HG03432 (cell line): ENCODE measurements around the gene EBF3.

Source experiments
- ATAC-seq: cut with Tn5 transposase; IDR thresholded peaks from one replicate; pipeline ENCODE4 v1.9.1; 2021; ENCODE audit warnings: mild to moderate bottlenecking, moderate library complexity; ENCODE audit not compliant: unreplicated experiment

EBF3 gene

DNA sequence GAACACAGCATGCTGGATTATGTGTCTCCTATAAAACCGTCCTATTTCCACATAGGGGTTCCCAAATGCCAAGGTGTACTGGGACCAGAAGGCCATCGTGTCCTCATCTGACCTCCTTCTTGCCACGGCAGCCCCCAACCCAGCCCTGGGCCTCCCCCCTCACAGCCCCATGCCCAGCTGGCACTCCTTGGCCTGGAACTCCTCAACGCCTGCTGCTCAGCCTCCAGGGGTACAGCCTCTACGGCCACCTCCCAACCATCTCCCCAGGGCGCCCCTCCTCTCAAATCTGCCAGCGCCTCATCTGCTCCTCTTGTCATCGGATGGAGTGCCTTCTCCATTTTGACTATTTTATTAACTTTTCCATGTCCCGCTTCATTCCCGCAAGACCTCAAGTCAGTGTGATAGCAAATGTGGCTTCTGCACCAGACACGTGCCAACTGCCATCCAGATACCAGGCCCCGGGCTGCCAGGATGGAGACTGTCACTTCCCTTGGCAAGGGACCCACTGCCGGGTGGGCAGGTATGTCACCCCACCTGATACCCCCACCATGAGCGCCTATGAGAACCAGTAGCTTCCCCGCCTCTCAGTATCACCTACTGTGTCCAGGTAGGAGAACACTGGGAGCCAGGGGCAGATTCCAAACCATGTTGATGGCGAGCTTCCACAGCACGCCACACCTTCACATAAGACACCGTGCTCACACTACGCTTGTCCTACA, 106.7 kb downstream of the EBF3 start:
- ATAC-seq = no peak

- ATAC-seq = no peak
Measured at GRCh38 chr10:129855836-129856563, 108.1 kb downstream of the EBF3 start.

DNA sequence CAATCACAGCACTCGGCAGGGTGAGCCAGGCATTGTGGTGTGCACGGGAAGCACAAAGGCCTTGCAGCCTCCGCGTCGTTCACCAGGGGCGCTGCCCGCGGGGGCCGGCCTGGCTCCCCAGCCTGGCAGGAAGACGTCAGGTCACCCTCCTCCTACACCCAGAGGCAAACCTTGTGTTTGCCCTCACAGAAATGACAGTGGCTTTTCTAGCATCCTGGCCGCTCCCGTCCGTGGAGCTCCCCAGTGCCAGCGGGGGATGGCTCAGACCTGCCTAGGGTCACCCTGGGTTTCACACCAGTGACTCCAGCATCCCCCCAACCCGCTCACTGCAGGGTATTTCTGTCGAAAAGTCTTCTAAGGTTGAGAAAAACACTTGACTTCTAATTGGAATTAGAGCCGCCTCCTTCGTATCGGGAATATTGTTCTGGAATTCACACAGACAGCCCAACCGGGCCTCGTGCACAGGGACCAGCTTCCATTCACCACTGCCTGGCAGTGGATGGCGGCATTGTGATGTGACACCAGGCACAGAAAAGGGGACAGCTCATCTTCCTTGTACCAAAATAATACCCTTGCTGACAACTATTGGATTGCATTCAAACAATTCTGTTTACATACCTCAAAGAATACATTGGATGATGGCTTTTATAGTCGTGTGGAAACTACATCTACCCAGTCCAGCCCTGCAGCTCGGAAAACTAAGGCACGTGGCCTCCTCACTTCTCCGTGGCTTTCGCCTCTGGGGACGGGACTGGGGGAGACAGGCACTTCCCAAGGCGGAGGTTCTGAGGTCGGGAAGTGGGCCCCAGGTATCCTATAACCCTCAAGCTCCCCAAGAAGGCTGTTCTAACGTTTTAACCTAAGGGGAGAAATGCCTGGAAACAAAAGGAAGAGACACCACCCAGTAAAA, 109.0 kb downstream of the EBF3 start:
- no peak for ATAC-seq

DNA sequence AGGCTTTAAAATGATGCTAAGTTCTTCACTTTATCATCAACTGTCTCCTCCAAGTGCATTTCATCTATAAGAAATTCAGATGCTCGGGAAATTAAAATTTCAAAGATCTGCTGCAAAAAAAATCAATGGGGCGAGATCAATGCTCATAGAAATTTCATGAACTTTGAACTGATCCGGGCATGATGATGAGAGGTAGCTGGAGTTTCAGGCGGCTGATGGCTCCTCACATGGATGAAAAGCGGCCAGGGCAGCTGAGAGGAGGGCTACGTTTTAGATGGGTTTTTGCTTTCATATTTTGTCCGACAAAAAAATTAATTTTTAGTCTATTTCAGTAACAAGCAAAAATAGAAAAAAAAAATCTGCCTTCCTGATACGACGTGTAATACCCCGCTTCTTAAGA, 109.9 kb downstream of the EBF3 start:
- ATAC-seq = no peak

DNA sequence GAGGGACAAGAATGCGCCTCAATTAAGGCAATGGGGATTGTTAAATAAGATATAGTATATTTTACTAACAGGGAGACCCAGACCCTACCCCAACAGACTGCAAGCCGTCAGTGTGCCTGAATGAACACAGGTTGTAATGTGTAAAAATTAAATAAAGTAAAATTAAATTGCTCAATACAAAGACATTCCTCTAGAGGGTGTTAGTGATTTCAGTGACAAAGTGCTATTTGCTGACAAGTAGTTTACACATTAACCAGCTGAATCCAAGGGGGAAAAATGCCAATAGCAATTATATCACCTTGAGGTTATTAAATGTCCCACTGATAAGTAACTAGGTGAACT, 110.5 kb downstream of the EBF3 start:
- ATAC-seq = no peak

GRCh38 chr10:129852829-129853561, 111.1 kb downstream of the EBF3 start:
- ATAC-seq = no peak

DNA sequence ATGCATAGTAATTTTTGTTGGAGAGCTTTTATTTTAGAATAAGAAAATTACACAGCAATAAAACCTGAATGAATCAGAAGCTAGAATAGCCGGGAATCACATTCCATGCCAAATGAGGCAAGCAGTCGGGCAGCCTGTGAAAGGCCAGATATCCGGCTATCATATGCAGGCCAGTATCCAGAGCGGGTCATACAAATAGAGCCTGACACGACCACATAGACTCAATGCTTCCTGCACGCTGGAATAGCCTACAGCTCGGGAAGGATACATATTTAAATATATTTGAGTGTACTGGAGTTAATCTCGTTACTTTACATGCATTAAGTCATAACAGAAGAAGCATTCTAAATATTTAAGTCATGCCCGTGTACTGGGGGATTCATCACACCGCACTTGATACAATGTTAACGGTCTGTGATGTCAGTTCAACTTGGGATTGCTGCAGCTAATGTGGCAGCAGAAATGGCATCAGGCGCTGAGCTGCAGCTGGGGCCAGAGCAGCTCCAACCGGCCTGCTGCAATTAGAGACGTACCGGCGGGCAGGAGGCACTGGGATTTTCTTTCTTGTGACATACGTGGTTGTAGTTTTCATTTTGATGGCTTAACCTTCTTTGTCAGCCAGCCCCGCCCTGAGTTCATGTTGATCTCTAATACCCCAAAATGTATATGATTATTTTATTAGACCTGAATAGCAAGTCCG, 112.0 kb downstream of the EBF3 start:
- ATAC-seq = no peak

GRCh38 chr10:129850790-129851189, 113.3 kb downstream of the EBF3 start:
- ATAC-seq = no peak

DNA sequence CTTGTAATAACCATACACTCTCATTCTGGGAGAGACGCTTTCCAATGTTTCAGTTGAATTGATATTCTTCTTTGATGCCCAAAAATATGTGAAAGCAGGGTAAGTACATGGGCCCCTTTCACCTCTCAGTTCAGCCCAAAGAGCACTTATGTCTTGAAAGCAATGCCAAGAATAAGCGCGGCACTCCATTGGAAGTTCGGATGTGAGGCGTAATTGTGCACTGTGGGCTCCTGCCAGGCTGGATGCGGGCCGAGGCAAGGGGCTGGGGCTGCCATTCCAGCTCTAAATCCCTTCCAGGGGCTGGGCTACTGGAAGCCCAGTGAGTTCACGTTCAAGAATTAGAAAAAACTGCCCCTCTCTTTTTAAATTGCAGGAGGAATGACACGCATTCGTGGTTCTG, 113.8 kb downstream of the EBF3 start:
- ATAC-seq = no peak

DNA sequence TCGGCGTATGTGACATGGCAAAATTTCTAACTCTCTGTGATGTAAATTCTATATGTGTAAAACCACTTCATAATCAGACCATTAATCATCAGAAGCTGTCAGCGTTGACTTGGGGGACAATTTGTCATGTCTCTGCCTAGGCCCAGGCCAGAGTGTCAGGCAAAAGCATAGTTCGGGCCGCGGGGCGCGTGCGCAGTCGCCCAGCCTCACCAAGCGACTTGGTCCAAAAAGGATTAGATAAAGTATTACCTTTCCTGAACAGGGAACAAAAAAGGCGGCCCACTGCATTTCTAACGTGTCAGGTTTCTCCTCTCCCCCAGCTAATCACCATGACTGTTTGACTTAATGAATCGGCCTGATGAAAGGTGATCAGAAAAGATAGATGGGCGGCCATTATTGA, 114.2 kb downstream of the EBF3 start:
- no peak for ATAC-seq

GRCh38 chr10:129849452-129849750, 114.7 kb downstream of the EBF3 start:
- no peak for ATAC-seq

DNA sequence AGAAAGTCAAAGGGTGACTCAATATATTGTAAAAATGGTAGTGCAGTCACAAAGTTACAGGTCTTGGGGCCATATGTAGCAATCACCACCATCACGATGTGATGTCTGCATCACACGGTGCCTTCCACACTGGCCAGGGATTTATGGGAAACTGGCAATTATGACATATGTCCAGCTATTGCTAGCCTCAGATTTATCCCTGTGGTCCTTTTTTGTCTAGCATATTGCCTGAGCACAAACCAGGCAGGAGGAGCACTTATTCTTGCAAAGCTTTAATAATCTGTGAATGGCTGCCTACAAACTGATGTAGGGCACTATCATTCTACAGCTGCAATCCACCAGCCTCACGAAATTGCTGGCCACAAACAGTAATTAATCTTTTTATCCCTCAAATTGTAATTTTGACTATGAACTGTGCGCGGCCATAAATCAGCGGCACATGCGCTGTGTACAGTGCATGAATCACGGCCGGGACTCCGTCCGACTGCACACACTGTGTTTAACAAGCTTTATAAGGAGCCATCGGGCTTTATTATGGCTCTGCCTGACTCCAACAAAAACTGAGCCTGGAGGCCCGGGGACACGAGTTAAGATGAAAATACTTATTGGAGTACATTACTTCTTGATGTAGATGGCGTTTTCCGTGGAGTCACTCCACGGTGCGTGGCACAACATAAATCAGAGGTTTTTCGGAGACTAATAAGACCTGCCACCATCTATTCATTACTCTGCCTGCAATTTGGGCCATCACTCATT, 115.2 kb downstream of the EBF3 start:
- no peak for ATAC-seq

DNA sequence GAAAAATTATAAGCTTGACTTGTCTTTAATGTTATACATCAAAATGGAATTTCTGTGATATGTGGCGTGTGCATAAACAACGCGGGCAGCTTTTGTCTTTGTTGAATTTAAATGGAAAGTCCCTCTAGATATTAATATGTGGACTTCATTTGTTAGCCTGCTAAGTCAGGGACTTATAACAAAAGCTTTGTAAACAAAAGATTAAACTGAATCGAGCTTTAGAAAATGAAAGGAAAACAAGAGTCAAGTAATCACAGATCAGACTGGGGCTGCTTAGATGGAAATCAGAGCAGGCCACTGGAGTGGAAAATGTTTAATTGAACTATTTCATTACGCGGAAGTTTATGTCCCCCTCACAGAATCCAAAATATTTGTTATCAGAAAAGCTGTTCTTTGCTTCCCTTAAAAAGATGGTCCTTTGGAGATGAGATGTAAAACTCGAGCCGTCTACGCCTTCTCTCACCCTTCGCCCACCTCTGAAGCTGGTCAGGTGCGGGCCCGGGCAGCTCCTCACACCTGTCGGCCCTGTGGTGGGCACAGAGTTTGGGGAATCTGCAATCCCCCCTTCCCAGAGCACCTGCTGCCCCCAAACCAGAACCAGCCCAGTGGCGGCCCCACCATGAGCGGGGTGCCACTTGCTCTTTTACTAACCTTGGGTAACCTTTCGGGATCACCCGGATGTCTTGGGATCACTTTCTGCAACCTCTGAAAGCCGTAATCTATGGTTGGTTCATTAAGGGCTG, 116.2 kb downstream of the EBF3 start:
- ATAC-seq = no peak

GRCh38 chr10:129846991-129847391, 117.1 kb downstream of the EBF3 start:
- no peak for ATAC-seq

DNA sequence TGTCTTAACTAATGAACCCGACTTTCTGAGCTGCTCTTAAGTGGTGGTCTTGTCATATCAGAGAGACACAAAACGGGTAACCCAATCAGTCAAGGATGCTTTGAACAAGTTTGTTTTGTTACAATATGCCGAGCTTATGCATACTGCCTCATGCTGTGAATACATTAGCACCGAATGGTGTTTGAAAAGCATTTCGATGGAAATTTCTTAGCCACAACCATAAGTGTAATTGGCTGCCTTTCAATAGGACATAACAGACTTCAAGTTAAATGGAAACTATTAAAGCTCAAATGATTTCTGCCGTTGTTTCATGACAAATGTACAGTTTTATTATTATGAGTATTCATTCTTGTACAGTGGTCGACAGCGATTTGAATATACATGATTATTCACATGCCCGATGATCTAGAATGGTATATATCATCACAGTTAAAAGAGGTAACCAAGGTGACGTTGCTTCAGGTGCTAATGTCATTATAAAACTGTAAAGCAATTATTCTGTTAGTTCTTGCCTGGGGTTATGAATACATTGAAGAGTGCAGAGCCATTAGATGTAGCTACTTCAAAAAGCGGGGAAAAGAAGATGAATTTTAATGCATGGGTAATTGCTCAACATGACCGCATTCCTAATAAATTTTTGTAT, 118.8 kb downstream of the EBF3 start:
- no peak for ATAC-seq

- no peak for ATAC-seq
Measured at GRCh38 chr10:129844216-129844766, 119.8 kb downstream of the EBF3 start.

DNA sequence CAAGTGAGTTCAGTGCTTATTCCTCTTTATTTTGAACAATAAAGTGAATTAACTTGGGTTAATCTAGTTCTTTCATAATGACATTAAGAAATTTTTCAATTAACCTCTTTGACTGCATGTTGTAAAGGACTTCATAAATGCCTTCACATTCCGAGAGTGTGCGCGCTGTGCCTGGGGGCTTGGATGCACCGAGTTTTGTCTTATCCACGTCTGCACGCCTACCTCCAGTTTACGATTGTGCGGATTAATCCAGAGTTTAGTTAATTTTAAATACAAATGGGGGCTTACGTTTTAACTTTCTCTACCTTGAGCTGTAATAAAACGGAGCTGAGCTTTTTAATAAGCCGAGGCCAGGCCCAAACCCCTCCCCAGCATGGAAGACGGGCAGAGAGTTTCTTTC, 120.4 kb downstream of the EBF3 start:
- ATAC-seq = no peak

- ATAC-seq = no peak
Measured at GRCh38 chr10:129843131-129843541, 120.9 kb downstream of the EBF3 start.
